K562 (cell line): ENCODE data around the gene HSD17B10. TPM values are rescaled to one million over a fixed set of nuclear protein-coding genes. Genes with fewer than 3 reads are reported as not detected.

Experiments used
- BDP1 ChIP-seq: IDR thresholded peaks from 3 replicates; pipeline ENCODE4 v1.6.1; 2011; ENCODE audit not compliant: insufficient read length, insufficient read depth
- CBX2 ChIP-seq: fragments of 200-600 bp; sonication (generic); IDR thresholded peaks from one replicate; pipeline ENCODE4 v1.6.1; 2012; ENCODE audit warnings: mild to moderate bottlenecking, low read length, inconsistent platforms; ENCODE audit not compliant: insufficient read depth, poor library complexity, severe bottlenecking
- E2F1 ChIP-seq: sonication (generic); formaldehyde crosslinking; IDR thresholded peaks from 2 replicates; pipeline ENCODE4 v1.8.1; 2023; ENCODE audit warnings: mild to moderate bottlenecking, missing genetic modification reagents, moderate library complexity
- HEY1 ChIP-seq: fragments of 250-450 bp; sonication (Bioruptor Pico); IDR thresholded peaks from 2 replicates; pipeline ENCODE4 v1.5.0; 2020; ENCODE audit warnings: mild to moderate bottlenecking, moderate library complexity, borderline replicate concordance
- KDM2B ChIP-seq: fragments of 250-450 bp; sonication (Bioruptor Pico); IDR thresholded peaks from 2 replicates; pipeline ENCODE4 v1.8.0; 2021; ENCODE audit warnings: mild to moderate bottlenecking, moderate library complexity
- MECOM ChIP-seq: fragments of 250-450 bp; sonication (Bioruptor Pico); IDR thresholded peaks from 2 replicates; pipeline ENCODE4 v1.8.0; 2022; ENCODE audit warnings: inconsistent platforms
- NR0B1 ChIP-seq: fragments of 450-650 bp; IDR thresholded peaks from one replicate; pipeline ENCODE4 v1.6.1; 2018; ENCODE audit warnings: mild to moderate bottlenecking, moderate library complexity; ENCODE audit not compliant: partially characterized antibody
- POLR2G ChIP-seq: fragments of 200-400 bp; formaldehyde crosslinking; IDR thresholded peaks from 2 replicates; pipeline ENCODE4 v1.6.1; 2017; ENCODE audit warnings: low read depth, mild to moderate bottlenecking, antibody characterized with exemption, low read length, moderate library complexity
- PRMT5 ChIP-seq: sonication (generic); formaldehyde crosslinking; IDR thresholded peaks from 2 replicates; pipeline ENCODE4 v1.5.0; 2020; ENCODE audit warnings: missing genetic modification reagents
- SREBF1 ChIP-seq: fragments of 150-350 bp; IDR thresholded peaks from 2 replicates; pipeline ENCODE4 v1.6.1; 2014; ENCODE audit warnings: antibody characterized with exemption, low read depth, low read length, borderline replicate concordance
- TBP ChIP-seq: optimal IDR thresholded peaks from 2 replicates; pipeline ENCODE3; 2011; ENCODE audit warnings: low read depth, low read length, improper control_type of control experiment
- THAP7 ChIP-seq: fragments of 250-450 bp; sonication (Bioruptor Pico); IDR thresholded peaks from 2 replicates; pipeline ENCODE4 v1.5.0; 2021
- ZFX ChIP-seq: sonication (generic); formaldehyde crosslinking; IDR thresholded peaks from 2 replicates; pipeline ENCODE4 v1.8.0; 2022; ENCODE audit warnings: mild to moderate bottlenecking, missing genetic modification reagents, moderate library complexity
- polyA plus RNA-seq, 8 experiments: library from polyadenylated mRNA; depleted of rRNA in 4 of 8; stranded (reverse) in 5 of 8; unstranded in 3 of 8; fragments of >200 nt; fragmentation: Nextera tagmentation in 2 of 8; fragmentation: Illumina TruSeq in 1 of 8; extraction: Ambion mirVana in 2 of 8; extraction: Trizol in 1 of 8; gene quantifications; 2 replicates each; pipeline versions ENCODE4 v1.2.1 to v1.2.3, GENCODE V29; 2011 to 2014; ENCODE audit warnings: inconsistent platforms in 1 of 8, missing spikeins in 1 of 8
- total RNA-seq, 7 experiments: library from RNA; depleted of rRNA in 6 of 7; stranded (reverse); fragments of >200 nt in 6 of 7; fragmentation: Illumina TruSeq in 2 of 7; extraction: Trizol in 2 of 7; gene quantifications; 2 replicates each; pipeline versions ENCODE4 v1.2.1 to v1.2.3, GENCODE V29; 2011 to 2021; ENCODE audit warnings: low replicate concordance in 1 of 7
- TF ChIP-seq, protein P1 (sequence below): sonication (generic); formaldehyde crosslinking; IDR thresholded peaks from 2 replicates; pipeline ENCODE4 v1.8.0; 2023; ENCODE audit warnings: mild to moderate bottlenecking, missing genetic modification reagents
- TF ChIP-seq, protein P2 (sequence below): fragments of 250-450 bp; sonication (Bioruptor Pico); IDR thresholded peaks from 2 replicates; pipeline ENCODE4 v1.8.0; 2021; ENCODE audit warnings: moderate library complexity, mild to moderate bottlenecking, inconsistent platforms
- TF ChIP-seq, protein P3 (sequence below): fragments of 450-650 bp; IDR thresholded peaks from 2 replicates; pipeline ENCODE4 v1.6.1; 2014; ENCODE audit warnings: low read depth, mild to moderate bottlenecking, moderate library complexity, borderline replicate concordance

HSD17B10 gene
- total and polyA plus RNA-seq, 9 of the 15 experiments (the other 6 are each of a cell fraction or from before 2014, with no cell fraction given), result 45.3 to 221 (median 186) TPM

DNA sequence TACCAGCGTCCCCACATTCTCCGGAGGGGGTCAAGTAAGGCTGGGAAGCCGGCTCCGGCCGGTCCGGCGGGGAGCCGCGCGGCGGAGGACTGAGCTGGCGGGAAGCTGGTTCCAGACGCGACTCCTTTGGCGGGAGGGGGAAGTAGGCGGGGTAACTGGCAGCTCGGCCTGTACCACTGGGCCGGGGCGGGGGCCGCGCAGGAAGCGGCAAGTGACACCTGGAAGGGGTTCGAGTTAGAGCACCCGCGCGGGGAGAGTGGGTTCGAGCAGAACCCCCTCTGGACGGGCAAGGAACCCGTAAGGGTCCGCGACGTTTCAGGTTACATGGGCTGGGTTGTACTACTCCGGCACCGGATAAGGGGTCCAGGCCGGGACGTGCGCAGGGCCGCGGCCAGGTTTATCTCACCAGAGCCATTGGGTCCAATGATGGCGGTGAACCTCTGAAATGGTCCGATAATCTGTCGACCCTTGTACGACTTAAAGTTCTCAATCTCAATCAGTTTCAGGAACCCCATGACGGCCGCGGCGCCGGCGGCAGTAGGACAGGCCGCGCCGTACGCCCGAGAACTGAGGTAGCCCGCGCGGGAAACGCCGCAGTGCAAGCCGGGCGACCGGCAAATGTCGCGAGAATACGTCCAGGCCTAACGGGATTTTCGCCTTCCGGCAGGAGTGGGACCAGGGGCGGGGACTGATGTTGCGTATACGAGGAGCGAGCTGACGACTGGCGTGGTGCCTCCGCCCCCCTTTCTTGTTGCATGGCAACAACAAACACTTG, 11.9 kb downstream of the HSD17B10 start, which contains the start of gene SMC1A (continued):
- TF ChIP-seq, protein P1, sequence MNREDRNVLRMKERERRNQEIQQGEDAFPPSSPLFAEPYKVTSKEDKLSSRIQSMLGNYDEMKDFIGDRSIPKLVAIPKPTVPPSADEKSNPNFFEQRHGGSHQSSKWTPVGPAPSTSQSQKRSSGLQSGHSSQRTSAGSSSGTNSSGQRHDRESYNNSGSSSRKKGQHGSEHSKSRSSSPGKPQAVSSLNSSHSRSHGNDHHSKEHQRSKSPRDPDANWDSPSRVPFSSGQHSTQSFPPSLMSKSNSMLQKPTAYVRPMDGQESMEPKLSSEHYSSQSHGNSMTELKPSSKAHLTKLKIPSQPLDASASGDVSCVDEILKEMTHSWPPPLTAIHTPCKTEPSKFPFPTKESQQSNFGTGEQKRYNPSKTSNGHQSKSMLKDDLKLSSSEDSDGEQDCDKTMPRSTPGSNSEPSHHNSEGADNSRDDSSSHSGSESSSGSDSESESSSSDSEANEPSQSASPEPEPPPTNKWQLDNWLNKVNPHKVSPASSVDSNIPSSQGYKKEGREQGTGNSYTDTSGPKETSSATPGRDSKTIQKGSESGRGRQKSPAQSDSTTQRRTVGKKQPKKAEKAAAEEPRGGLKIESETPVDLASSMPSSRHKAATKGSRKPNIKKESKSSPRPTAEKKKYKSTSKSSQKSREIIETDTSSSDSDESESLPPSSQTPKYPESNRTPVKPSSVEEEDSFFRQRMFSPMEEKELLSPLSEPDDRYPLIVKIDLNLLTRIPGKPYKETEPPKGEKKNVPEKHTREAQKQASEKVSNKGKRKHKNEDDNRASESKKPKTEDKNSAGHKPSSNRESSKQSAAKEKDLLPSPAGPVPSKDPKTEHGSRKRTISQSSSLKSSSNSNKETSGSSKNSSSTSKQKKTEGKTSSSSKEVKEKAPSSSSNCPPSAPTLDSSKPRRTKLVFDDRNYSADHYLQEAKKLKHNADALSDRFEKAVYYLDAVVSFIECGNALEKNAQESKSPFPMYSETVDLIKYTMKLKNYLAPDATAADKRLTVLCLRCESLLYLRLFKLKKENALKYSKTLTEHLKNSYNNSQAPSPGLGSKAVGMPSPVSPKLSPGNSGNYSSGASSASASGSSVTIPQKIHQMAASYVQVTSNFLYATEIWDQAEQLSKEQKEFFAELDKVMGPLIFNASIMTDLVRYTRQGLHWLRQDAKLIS (CRISPR knock-in tag), result peak; percentile 76
- TF ChIP-seq HEY1, result no peak
- peak; percentile 28; the same call in 1 of the 2 replicates for TF ChIP-seq PRMT5
- TF ChIP-seq, protein P2, sequence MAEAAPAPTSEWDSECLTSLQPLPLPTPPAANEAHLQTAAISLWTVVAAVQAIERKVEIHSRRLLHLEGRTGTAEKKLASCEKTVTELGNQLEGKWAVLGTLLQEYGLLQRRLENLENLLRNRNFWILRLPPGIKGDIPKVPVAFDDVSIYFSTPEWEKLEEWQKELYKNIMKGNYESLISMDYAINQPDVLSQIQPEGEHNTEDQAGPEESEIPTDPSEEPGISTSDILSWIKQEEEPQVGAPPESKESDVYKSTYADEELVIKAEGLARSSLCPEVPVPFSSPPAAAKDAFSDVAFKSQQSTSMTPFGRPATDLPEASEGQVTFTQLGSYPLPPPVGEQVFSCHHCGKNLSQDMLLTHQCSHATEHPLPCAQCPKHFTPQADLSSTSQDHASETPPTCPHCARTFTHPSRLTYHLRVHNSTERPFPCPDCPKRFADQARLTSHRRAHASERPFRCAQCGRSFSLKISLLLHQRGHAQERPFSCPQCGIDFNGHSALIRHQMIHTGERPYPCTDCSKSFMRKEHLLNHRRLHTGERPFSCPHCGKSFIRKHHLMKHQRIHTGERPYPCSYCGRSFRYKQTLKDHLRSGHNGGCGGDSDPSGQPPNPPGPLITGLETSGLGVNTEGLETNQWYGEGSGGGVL (CRISPR knock-in tag), result no peak
- peak; percentile 99 for TF ChIP-seq ZFX (CRISPR knock-in tag)
- peak; percentile 93 for TF ChIP-seq TBP
- TF ChIP-seq E2F1, result peak; percentile 93
- no peak; the same call in 1 of the 2 replicates for TF ChIP-seq KDM2B (CRISPR knock-in tag)
- no peak for TF ChIP-seq THAP7
- no peak for TF ChIP-seq MECOM (CRISPR knock-in tag)
- TF ChIP-seq NR0B1, result no peak
- TF ChIP-seq, protein P3, sequence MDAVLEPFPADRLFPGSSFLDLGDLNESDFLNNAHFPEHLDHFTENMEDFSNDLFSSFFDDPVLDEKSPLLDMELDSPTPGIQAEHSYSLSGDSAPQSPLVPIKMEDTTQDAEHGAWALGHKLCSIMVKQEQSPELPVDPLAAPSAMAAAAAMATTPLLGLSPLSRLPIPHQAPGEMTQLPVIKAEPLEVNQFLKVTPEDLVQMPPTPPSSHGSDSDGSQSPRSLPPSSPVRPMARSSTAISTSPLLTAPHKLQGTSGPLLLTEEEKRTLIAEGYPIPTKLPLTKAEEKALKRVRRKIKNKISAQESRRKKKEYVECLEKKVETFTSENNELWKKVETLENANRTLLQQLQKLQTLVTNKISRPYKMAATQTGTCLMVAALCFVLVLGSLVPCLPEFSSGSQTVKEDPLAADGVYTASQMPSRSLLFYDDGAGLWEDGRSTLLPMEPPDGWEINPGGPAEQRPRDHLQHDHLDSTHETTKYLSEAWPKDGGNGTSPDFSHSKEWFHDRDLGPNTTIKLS, result peak; percentile 86
- peak; percentile 96 for TF ChIP-seq POLR2G
- no peak for TF ChIP-seq BDP1
- no peak for TF ChIP-seq SREBF1
- TF ChIP-seq CBX2, result no peak
